ENCODE data around the gene GPC3. TPM values are rescaled to one million over a fixed set of nuclear protein-coding genes. Genes with fewer than 3 reads are reported as not detected.

The GPC3 gene
- polyA plus RNA-seq, 2 of the 4 experiments (the other 2 are of a cell fraction), result not detected

- 50% methylated on average over 6 of the region's 6 CpGs for WGBS (ENCODE audit: missing lambda C conversion rate)
- Histone ChIP-seq H3K27ac (no peak overlapping the region), H3K4me2 (no peak overlapping the region), H3K4me1 (no peaks in the 10 kb centered on the region), H3K9me3 (no peaks in the 10 kb centered on the region), H3K4me3 (no peak overlapping the region)
- no peak for FAIRE-seq
- ATAC-seq, result no peak
- TF ChIP-seq PHF8 (IDR thresholded peaks at IDR 0.05; ENCODE audit: borderline replicate concordance, low read depth) (no peak), REST (IDR thresholded peaks at IDR 0.05) (no peak)
- DNase-seq (ENCODE audit: low read depth in 1 of 2, low spot score in 1 of 2), result no peak
- ChIA-PET CTCF (interaction anchor here (0.6 kb wide), 1 partner anchor 50 kb away, joined by 5 read pairs; no protein-coding TSS in a partner anchor), POLR2A (no interaction called here)
Observed at GRCh38 chrX:133804072-133804471, 181.3 kb downstream of the GPC3 start.

DNA sequence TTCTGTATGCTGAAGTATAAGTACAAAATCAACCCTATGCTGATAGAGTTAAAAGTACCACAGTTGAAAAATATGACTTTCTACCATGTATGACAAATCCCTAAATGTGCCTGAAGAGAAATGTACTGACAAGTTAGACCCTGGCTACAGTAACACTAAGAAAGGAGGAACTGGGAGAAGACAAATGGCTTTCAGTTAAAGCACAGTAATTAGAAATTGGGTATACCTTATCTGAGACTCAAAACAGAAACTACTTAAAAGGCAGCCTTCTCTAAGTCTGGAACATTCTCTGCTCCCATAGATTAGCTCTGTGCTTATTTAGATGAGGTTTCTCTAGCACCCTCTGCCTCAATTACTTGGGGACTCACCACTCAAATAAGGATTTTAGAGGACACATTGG, 189.1 kb downstream of the GPC3 start:
- ChIA-PET POLR2A (no interaction called here), CTCF (no interaction called here)
- FAIRE-seq (no peak), DNase-seq (ENCODE audit: low read depth in 1 of 2, low spot score in 1 of 2) (no peak), ATAC-seq (no peak)
- Histone ChIP-seq H3K4me1 (no peaks in the 10 kb centered on the region), H3K27ac (no peak overlapping the region), H3K4me3 (no peak overlapping the region), H3K9me3 (no peaks in the 10 kb centered on the region), H3K4me2 (no peak overlapping the region)
- TF ChIP-seq HOXB5 (CRISPR knock-in tag; IDR thresholded peaks at IDR 0.05) (no peak), CHD2 (IDR thresholded peaks at IDR 0.05; ENCODE audit: low read length, partially characterized antibody) (no peak), NR3C1 (IDR thresholded peaks at IDR 0.05) (no peak), SMC3 (IDR thresholded peaks at IDR 0.05) (no peak), CHD4 (IDR thresholded peaks at IDR 0.05; ENCODE audit: borderline replicate concordance) (no peak), POLR2AphosphoS2 (conservative IDR thresholded peaks at IDR 0.05; ENCODE audit: low read length) (no peak), E2F6 (IDR thresholded peaks at IDR 0.05; ENCODE audit: borderline replicate concordance, low read depth) (no peak), CBX2 (IDR thresholded peaks at IDR 0.05; ENCODE audit: borderline replicate concordance, low read depth) (no peak), ESRRA (IDR thresholded peaks at IDR 0.05; ENCODE audit: borderline replicate concordance, low read length) (no peak), RAD21 (conservative IDR thresholded peaks at IDR 0.05 in 1 of 2, IDR thresholded peaks at IDR 0.05 in 1 of 2) (no peak), RCOR1 (IDR thresholded peaks at IDR 0.05; ENCODE audit: low read depth, low read length) (no peak), SREBF2 (IDR thresholded peaks at IDR 0.05) (no peak), RFX5 (IDR thresholded peaks at IDR 0.05) (no peak), ZC3H11A (IDR thresholded peaks at IDR 0.05) (no peak), GATA3 (IDR thresholded peaks at IDR 0.05; ENCODE audit: borderline replicate concordance) (no peak), PBX3 (IDR thresholded peaks at IDR 0.05) (no peak), RARB (CRISPR knock-in tag; IDR thresholded peaks at IDR 0.05) (no peak)
- TF ChIP-seq, protein P1, sequence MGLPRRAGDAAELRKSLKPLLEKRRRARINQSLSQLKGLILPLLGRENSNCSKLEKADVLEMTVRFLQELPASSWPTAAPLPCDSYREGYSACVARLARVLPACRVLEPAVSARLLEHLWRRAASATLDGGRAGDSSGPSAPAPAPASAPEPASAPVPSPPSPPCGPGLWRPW (IDR thresholded peaks at IDR 0.05), result no peak
- TF ChIP-seq, protein P2, sequence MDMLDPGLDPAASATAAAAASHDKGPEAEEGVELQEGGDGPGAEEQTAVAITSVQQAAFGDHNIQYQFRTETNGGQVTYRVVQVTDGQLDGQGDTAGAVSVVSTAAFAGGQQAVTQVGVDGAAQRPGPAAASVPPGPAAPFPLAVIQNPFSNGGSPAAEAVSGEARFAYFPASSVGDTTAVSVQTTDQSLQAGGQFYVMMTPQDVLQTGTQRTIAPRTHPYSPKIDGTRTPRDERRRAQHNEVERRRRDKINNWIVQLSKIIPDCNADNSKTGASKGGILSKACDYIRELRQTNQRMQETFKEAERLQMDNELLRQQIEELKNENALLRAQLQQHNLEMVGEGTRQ (IDR thresholded peaks at IDR 0.05), result no peak
